ENCODE results near the gene TBC1D10A. TPM values are rescaled to one million over a fixed set of nuclear protein-coding genes. Genes with fewer than 3 reads are reported as not detected.

The TBC1D10A gene
- polyA plus RNA-seq, 1 of the 3 experiments (the other 2 are of a cell fraction) = 15.3 TPM

DNA sequence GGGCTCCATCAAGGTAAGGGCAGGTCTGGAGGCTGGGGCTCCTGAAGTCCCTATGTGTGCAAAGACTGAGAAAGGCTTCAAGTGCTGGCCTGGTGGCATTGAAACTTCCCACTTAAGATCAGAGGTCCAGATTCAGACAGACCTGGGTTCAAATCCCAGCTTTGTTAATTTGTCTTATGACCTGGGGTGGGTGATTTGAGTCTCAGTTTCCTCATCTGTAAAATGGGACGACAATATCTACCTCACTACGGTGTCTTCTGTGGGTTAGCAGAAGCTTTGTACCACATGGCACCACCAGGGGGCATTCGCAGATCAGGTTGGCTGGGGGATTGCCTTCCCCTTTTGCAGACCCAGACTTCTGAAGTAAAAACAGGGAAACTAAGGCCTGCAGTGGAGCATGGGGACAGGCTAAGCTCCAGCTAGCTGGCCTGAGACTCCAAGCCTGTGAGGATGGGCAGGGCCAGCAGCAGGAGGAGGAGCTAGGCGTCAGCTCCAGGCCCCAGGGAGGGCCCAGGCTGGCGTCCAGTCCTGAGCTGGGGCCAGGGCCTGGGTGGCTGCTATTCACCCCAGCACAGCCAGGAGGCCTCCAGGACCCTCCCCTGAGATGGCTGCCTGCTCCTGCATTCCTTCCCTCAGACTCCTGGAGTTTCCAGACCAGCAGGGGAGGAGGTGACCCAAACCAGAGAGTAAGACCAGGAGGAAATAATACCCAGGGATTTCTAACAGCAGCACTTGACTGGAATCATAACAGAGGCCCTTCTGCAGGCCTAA is 38.9 kb downstream of the TBC1D10A start (continued):
- TF ChIP-seq TEAD4 (IDR thresholded peaks at IDR 0.05; ENCODE audit: borderline replicate concordance, insufficient read depth) (no peak), YY1 (IDR thresholded peaks at IDR 0.05; ENCODE audit: low read depth) (no peak), JUND (IDR thresholded peaks at IDR 0.05) (no peak), GATA2 (CRISPR knock-in tag; IDR thresholded peaks at IDR 0.05) (no peak), SIN3A (IDR thresholded peaks at IDR 0.05; ENCODE audit: borderline replicate concordance, low read depth, low read length) (0 out of 2 replicates have a peak, but pooled peaks have one; percentile 20)
- TF ChIP-seq, protein P1, sequence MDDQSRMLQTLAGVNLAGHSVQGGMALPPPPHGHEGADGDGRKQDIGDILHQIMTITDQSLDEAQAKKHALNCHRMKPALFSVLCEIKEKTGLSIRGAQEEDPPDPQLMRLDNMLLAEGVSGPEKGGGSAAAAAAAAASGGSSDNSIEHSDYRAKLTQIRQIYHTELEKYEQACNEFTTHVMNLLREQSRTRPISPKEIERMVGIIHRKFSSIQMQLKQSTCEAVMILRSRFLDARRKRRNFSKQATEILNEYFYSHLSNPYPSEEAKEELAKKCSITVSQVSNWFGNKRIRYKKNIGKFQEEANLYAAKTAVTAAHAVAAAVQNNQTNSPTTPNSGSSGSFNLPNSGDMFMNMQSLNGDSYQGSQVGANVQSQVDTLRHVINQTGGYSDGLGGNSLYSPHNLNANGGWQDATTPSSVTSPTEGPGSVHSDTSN (IDR thresholded peaks at IDR 0.05) = no peak
- TF ChIP-seq, protein P2, sequence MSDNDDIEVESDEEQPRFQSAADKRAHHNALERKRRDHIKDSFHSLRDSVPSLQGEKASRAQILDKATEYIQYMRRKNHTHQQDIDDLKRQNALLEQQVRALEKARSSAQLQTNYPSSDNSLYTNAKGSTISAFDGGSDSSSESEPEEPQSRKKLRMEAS (IDR thresholded peaks at IDR 0.05; ENCODE audit: low read depth) = no peak; the same call in 1 of the 2 replicates
- TF ChIP-seq, protein P3, sequence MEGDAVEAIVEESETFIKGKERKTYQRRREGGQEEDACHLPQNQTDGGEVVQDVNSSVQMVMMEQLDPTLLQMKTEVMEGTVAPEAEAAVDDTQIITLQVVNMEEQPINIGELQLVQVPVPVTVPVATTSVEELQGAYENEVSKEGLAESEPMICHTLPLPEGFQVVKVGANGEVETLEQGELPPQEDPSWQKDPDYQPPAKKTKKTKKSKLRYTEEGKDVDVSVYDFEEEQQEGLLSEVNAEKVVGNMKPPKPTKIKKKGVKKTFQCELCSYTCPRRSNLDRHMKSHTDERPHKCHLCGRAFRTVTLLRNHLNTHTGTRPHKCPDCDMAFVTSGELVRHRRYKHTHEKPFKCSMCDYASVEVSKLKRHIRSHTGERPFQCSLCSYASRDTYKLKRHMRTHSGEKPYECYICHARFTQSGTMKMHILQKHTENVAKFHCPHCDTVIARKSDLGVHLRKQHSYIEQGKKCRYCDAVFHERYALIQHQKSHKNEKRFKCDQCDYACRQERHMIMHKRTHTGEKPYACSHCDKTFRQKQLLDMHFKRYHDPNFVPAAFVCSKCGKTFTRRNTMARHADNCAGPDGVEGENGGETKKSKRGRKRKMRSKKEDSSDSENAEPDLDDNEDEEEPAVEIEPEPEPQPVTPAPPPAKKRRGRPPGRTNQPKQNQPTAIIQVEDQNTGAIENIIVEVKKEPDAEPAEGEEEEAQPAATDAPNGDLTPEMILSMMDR (IDR thresholded peaks at IDR 0.05) = peak; percentile 82

DNA sequence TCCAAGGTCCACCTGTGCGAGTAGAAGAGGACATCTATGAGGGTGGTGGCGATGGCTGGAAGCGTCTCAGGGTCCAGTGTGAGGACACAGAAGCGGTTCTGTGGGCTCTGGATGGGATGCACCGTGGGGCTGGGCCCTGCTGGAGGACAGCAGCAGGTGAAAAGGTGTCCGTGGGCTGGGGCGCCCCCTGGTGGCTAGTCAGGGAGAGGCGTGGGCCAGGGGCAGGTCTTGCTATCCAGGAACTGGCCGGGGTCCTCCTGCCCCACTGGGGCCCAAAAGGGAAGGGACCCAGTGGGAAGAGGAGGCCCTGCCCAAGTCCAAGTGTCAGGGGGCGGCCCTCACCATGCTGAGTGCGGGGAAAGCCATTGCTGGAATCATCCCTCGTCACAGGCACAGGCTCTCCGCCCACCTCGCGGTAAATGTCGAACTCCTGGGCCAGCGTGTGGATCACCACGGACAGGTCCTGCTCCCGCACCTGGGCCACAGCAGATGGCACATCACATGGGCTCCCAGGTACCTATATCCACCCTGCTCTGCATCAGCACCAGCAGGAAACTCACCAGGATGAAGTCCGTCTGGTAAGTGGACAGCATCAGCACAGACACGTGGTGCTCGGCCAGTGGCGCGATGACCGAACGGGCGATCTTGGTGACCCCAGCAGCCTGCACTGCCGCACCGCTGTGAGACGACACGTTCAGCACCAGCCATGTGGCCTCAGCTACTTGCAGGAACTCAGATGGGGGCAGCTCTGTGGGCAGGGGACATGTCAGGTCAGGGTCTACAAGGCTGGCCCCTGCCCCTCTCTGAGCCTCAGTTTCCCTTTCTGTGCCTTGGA is 39.7 kb downstream of the TBC1D10A start:
- Histone ChIP-seq H3K79me2 (ENCODE audit: insufficient read depth) (no peaks in the 10 kb centered on the region), H3K4me3 (ENCODE audit: low read depth in 2 of 2, low read length in 1 of 2) (peak overlapping the region in 1 of 2 experiments; percentile 27; a peak in 1 of 4 replicates), H3K9ac (no peak overlapping the region), H3K9me3 (no peaks in the 10 kb centered on the region), H4K20me1 (ENCODE audit: insufficient read depth) (peaks cover 4% of the 10 kb centered on the region; the same call in 1 of the 2 replicates), H3K4me2 (no peak overlapping the region), H3K36me3 (replicated peaks in 1 of 2; ENCODE audit: control insufficient read depth in 1 of 2, insufficient read depth in 2 of 2, low read length in 1 of 2) (peaks cover 0 to 6% of the 10 kb centered on the region in 2 experiments), H3F3A (replicated peaks; ENCODE audit: insufficient read depth) (peaks cover 17% of the 10 kb centered on the region), H3K27me3 (ENCODE audit: insufficient read depth) (no peaks in the 10 kb centered on the region), H2AFZ (ENCODE audit: low read depth) (no peak overlapping the region), H3K27ac (ENCODE audit: low read depth in 2 of 2, low read length in 1 of 2) (no peak overlapping the region), H3K4me1 (ENCODE audit: control insufficient read depth in 1 of 2, insufficient read depth in 2 of 2, low read depth in 1 of 2, low read length in 1 of 2) (peaks cover 16 to 30% of the 10 kb centered on the region in 2 experiments; a peak in 2 of 4 replicates), H3K9me2 (no peaks in the 10 kb centered on the region)
- ChIA-PET POLR2A (no interaction called here), CTCF (interaction anchor here (0.5 to 12.9 kb wide), 61 partner anchors 9 to 683 kb away, joined by 3 to 228 read pairs (median 5); partner anchors contain the start of genes MTFP1, NF2, RNF215 and SEC14L2)
- peak; percentile 85 for DNase-seq
- 35% methylated on average over 5 of the region's 31 CpGs for WGBS (ENCODE audit: low lambda C conversion rate)
- TF ChIP-seq GATA2 (CRISPR knock-in tag; IDR thresholded peaks at IDR 0.05) = no peak
- TF ChIP-seq TAF1 (IDR thresholded peaks at IDR 0.05; ENCODE audit: borderline replicate concordance, low read depth, low read length) = no peak
- no peak for TF ChIP-seq FOXM1 (IDR thresholded peaks at IDR 0.05; ENCODE audit: low read depth)
- no peak for TF ChIP-seq MEF2A (IDR thresholded peaks at IDR 0.05; ENCODE audit: borderline replicate concordance, low read depth)
- TF ChIP-seq RAD21 (IDR thresholded peaks at IDR 0.05; ENCODE audit: low read length) = peak; percentile 76
- TF ChIP-seq, protein P3 (IDR thresholded peaks at IDR 0.05) = peak; percentile 92
- TF ChIP-seq SMC3 (IDR thresholded peaks at IDR 0.05; ENCODE audit: low read depth, low read length) = peak; percentile 80
